Endothelial cell of umbilical vein (primary cell): ENCODE results near the gene CLCN2. TPM values are rescaled to one million over a fixed set of nuclear protein-coding genes. Genes with fewer than 3 reads are reported as not detected.

Source experiments
- BruUV-seq: library from RNA; stranded (reverse); fragments of 400-500 nt; replicated peaks from 2 replicates; lab custom pipeline; 2021; lab: Mats Ljungman, UMichigan
- CTCF ChIA-PET: fragments of 300-600, 350-600 bp; sonication (Branson Sonifier 250); formaldehyde crosslinking; loops from one replicate; lab custom pipeline; 2021; ENCODE audit warnings: antibody characterized with exemption, inconsistent platforms; lab: Charles Lee
- POLR2A ChIA-PET: fragments of 300-600, 350-600 bp; sonication (Branson Sonifier 250); formaldehyde crosslinking; loops from one replicate; lab custom pipeline; 2021; ENCODE audit warnings: antibody characterized with exemption, inconsistent platforms; lab: Charles Lee
- DNase-seq: peaks from one replicate; pipeline ENCODE4 v3.0.0-alpha.2; 2011; ENCODE audit warnings: low read depth, low spot score
- FAIRE-seq: peaks from 2 replicates; lab custom pipeline; 2011; peaks lifted over from hg19 to GRCh38; lab: Jason Lieb, UNC
- H2AFZ ChIP-seq: 2 replicates; pipeline ENCODE4 v1.6.0; 2012; ENCODE audit warnings: low read depth, low read length, control low read depth, inconsistent platforms
- H3K27ac ChIP-seq: 2 replicates; pipeline ENCODE4 v1.5.1; 2011; ENCODE audit warnings: low read depth, mild to moderate bottlenecking, control low read depth, low read length, moderate library complexity; ENCODE audit not compliant: insufficient read depth
- H3K27me3 ChIP-seq, 2 experiments: 2 replicates each; pipeline versions ENCODE4 v1.6.0 to v1.6.1; 2011; ENCODE audit warnings: low read length in 2 of 2, mixed read lengths in 1 of 2; ENCODE audit not compliant: control insufficient read depth in 2 of 2, insufficient read depth in 2 of 2
- H3K36me3 ChIP-seq, 2 experiments: 2 replicates in 1 of 2; 3 replicates in 1 of 2; pipeline ENCODE4 v1.5.1; 2011; ENCODE audit warnings: low read length in 2 of 2, mild to moderate bottlenecking in 1 of 2, moderate library complexity in 1 of 2; ENCODE audit not compliant: control insufficient read depth in 2 of 2, insufficient read depth in 2 of 2; ENCODE audit errors: extremely low read depth in 1 of 2
- H3K4me1 ChIP-seq: 3 replicates; pipeline ENCODE4 v1.5.1; 2011; ENCODE audit warnings: mild to moderate bottlenecking, low read length; ENCODE audit not compliant: control insufficient read depth, insufficient read depth; ENCODE audit errors: extremely low read depth
- H3K4me2 ChIP-seq: 2 replicates; pipeline ENCODE4 v1.6.1; 2011; ENCODE audit warnings: low read length, control low read depth, mixed read lengths; ENCODE audit not compliant: insufficient read depth
- H3K4me3 ChIP-seq, 3 experiments: fragments of 200-600 bp in 1 of 3; sonication (generic), shearing (Covaris generic) in 1 of 3; replicated peaks in 1 of 3; 2 replicates each; pipeline ENCODE4 v1.5.1; 2011 to 2016; ENCODE audit warnings: control low read depth in 3 of 3, low read length in 3 of 3, mild to moderate bottlenecking in 2 of 3, inconsistent platforms in 1 of 3, low read depth in 1 of 3, moderate library complexity in 1 of 3; ENCODE audit not compliant: insufficient read depth in 1 of 3
- H3K79me2 ChIP-seq: 2 replicates; pipeline ENCODE4 v1.6.0; 2012; ENCODE audit warnings: low read length, inconsistent platforms; ENCODE audit not compliant: control insufficient read depth, insufficient read depth
- H3K9ac ChIP-seq: replicated peaks from 2 replicates; pipeline ENCODE3; 2011; ENCODE audit warnings: low read length, control low read depth; ENCODE audit not compliant: insufficient read depth; ENCODE audit errors: extremely low read depth
- H3K9me1 ChIP-seq: replicated peaks from 3 replicates; pipeline ENCODE4 v1.6.0; 2011; ENCODE audit warnings: mild to moderate bottlenecking, low read length; ENCODE audit not compliant: control insufficient read depth, insufficient read depth; ENCODE audit errors: extremely low read depth
- H3K9me3 ChIP-seq: replicated peaks from 2 replicates; pipeline ENCODE4 v1.5.1; 2012; ENCODE audit warnings: low read length, inconsistent platforms; ENCODE audit not compliant: control insufficient read depth, insufficient read depth
- H4K20me1 ChIP-seq: replicated peaks from 2 replicates; pipeline ENCODE3; 2011; ENCODE audit warnings: mild to moderate bottlenecking, low read length; ENCODE audit not compliant: control insufficient read depth, insufficient read depth; ENCODE audit errors: extremely low read depth
- CTCF ChIP-seq, 2 donors: IDR thresholded peaks; 1 replicate in 1 of 2; 2 replicates in 1 of 2; pipeline ENCODE4 v1.5.1; 2011; ENCODE audit warnings: low read length in 2 of 2, mild to moderate bottlenecking in 2 of 2, moderate library complexity in 2 of 2, control low read depth in 1 of 2, inconsistent platforms in 1 of 2, low read depth in 1 of 2; ENCODE audit not compliant: insufficient read depth in 1 of 2; ENCODE audit errors: extremely low read depth in 1 of 2
- EZH2 ChIP-seq: IDR thresholded peaks from 2 replicates; pipeline ENCODE4 v1.6.1; 2012; ENCODE audit warnings: borderline replicate concordance, low read depth, mild to moderate bottlenecking, moderate library complexity, low read length, inconsistent platforms; ENCODE audit not compliant: severe bottlenecking
- FOS ChIP-seq: IDR thresholded peaks from 2 replicates; pipeline ENCODE4 v1.6.1; 2011; ENCODE audit warnings: mild to moderate bottlenecking, low read length, moderate library complexity, borderline replicate concordance; ENCODE audit not compliant: insufficient read depth
- GATA2 ChIP-seq: IDR thresholded peaks from 2 replicates; pipeline ENCODE4 v1.7.0; 2011; ENCODE audit warnings: low read depth, mild to moderate bottlenecking, moderate library complexity, mixed read lengths, low read length; ENCODE audit not compliant: insufficient read length, insufficient read depth
- JUN ChIP-seq: IDR thresholded peaks from 2 replicates; pipeline ENCODE4 v1.6.1; 2011; ENCODE audit warnings: borderline replicate concordance, low read depth; ENCODE audit not compliant: insufficient read length, insufficient read depth
- MYC ChIP-seq: IDR thresholded peaks from one replicate; pipeline ENCODE4 v1.6.1; 2011; ENCODE audit warnings: mild to moderate bottlenecking, low read depth, low read length
- POLR2A ChIP-seq: IDR thresholded peaks from 2 replicates; pipeline ENCODE4 v1.6.1; 2012; ENCODE audit warnings: low read depth, mild to moderate bottlenecking, control low read depth, low read length
- POLR2AphosphoS5 ChIP-seq: IDR thresholded peaks from 2 replicates; pipeline ENCODE4 v1.6.1; 2012; ENCODE audit warnings: low read depth, mild to moderate bottlenecking, control low read depth, low read length, moderate library complexity; ENCODE audit not compliant: insufficient read depth
- dilution Hi-C: fragments of 300-500 bp; cut with MboI; formaldehyde crosslinking; loops from one replicate; pipeline ENCODE4 v1.15.0; 2019; ENCODE audit warnings: low sequenced_read_pairs; ENCODE audit not compliant: extremely low pct_ligation_motif_present
- intact Hi-C: fragments of 100-400 bp; cut with micrococcal nuclease; formaldehyde crosslinking; loops from one replicate; pipeline ENCODE4 v1.10.0; 2022
- polyA plus RNA-seq, 4 experiments: library from polyadenylated mRNA; depleted of rRNA in 3 of 4; stranded (reverse) in 3 of 4; unstranded in 1 of 4; fragments of >200 nt; gene quantifications; 2 replicates each; pipeline versions ENCODE4 v1.2.1 to v1.2.3, GENCODE V29; 2011 to 2012; ENCODE audit warnings: missing spikeins in 1 of 4
- total RNA-seq: library from RNA; stranded (reverse); gene quantifications from 2 replicates; pipeline ENCODE4 v1.2.3, GENCODE V29; 2021
- TF ChIP-seq, protein P1 (sequence below): IDR thresholded peaks from 2 replicates; pipeline ENCODE4 v1.6.1; 2011; ENCODE audit not compliant: insufficient read depth, insufficient read length

CLCN2 gene
- total and polyA plus RNA-seq, 2 donors (not counting 3 experiments of a cell fraction or from before 2014, with no cell fraction given) = 3.5 to 6.5 TPM

DNA sequence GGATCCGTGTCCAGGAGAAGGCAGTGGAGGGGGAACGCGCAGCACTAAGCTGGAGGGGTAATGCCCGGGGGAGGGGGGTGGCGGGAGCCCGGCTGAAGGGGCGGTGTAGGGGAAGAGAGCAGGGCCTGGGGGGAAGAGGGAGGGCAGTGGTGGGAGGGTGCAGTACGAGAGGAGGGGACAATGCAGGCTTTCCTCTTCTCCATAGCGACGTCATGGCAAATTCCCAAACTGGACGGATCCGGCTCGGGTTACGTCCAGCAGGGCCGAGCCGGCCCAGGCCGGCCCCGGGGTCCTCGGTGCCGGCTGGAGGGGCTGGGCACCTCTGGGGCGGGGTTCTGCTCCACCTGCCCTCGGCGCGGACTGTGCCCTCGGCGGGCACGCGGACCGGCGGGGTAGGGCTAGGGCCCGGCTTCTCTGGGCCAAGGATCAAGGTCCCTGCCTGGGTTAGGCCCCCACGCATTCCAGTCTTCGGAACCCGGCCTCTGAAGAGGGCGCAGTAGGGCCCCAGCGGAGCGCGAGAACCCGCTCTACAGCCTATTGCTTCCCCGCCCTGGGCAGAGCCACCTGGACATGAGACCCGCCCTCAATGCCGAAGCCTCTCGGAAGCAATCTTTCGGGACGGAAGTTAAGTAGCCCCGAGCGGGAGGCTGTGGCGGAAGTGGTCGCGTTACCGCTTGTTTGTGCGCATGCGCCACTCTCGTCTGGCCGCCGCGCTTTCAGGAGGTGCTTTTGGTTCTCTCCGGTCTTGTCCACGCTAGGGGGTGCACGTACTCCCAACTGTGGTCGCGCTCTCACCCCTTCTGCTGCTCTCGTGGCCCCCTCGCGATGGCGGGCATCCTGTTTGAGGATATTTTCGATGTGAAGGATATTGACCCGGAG, 1.5 kb upstream of the CLCN2 start:
- no peaks in the 10 kb centered on the region for H4K20me1 ChIP-seq
- dilution Hi-C loops = no loop called here
- H3K9me1 ChIP-seq = no peaks in the 10 kb centered on the region
- FAIRE-seq (peak; percentile 99), DNase-seq (peak; percentile 96)
- TF ChIP-seq FOS (no peak), MYC (peak; percentile 7), GATA2 (no peak), EZH2 (no peak), JUN (no peak), POLR2A (peak; percentile 87), POLR2AphosphoS5 (peak; percentile 86), CTCF (IDR thresholded peaks at IDR 0.05; ENCODE audit: extremely low read depth in 1 of 2, insufficient read depth in 1 of 2, low read depth in 1 of 2, low read length in 2 of 2) (peak; percentile 55 to 71)
- TF ChIP-seq, protein P1, sequence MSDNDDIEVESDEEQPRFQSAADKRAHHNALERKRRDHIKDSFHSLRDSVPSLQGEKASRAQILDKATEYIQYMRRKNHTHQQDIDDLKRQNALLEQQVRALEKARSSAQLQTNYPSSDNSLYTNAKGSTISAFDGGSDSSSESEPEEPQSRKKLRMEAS = no peak
- intact Hi-C loops = loop anchor here (1.0 to 2.0 kb wide), 5 partner anchors 9 to 64 kb away; partner anchors contain the start of gene PSMD2
- peaks cover 4 to 8% of the 10 kb centered on the region in 2 experiments for H3K36me3 ChIP-seq
- peaks cover 17% of the 10 kb centered on the region for H3K4me1 ChIP-seq
- ChIA-PET POLR2A (interaction anchor here (0.6 to 0.7 kb wide), 2 partner anchors 26 to 44 kb away, joined by 3 to 7 read pairs; partner anchors contain the start of gene FAM131A), CTCF (interaction anchor here (0.7 to 2.9 kb wide), 8 partner anchors 9 to 166 kb away, joined by 3 to 17 read pairs (median 5); no protein-coding TSS in a partner anchor)
- H3K79me2 ChIP-seq = peaks cover 21% of the 10 kb centered on the region
- no peaks in the 10 kb centered on the region for H3K27me3 ChIP-seq
- peak overlapping the region; percentile 86 for H3K27ac ChIP-seq
- H2AFZ ChIP-seq = peak overlapping the region; percentile 24
- no peaks in the 10 kb centered on the region for H3K9me3 ChIP-seq
- peak overlapping the region; percentile 90 for H3K9ac ChIP-seq
- BruUV-seq = TSS peak; percentile 84
- peak overlapping the region; percentile 40 for H3K4me2 ChIP-seq
- H3K4me3 ChIP-seq = peak overlapping the region; percentile 38 to 87 (median 59)
